Epidermal melanocyte (primary cell): ENCODE measurements around the gene ARNT2.
"Not testable (repeated sequence)": the region's sequence is repeated elsewhere in the genome, so short reads cannot be mapped to it uniquely, and the experiment has no call there.

Experiments used
- DNase-seq: peaks from one replicate; pipeline ENCODE4 v3.0.0; 2011; ENCODE audit warnings: low spot score; ENCODE audit not compliant: insufficient read length

The ARNT2 gene

GRCh38 chr15:80647424-80647823 is 243.2 kb downstream of the ARNT2 start:
- not testable (repeated sequence) for DNase-seq
